ENCODE measurements around the gene NUBP2.
"Not testable (repeated sequence)": the region's sequence is repeated elsewhere in the genome, so short reads cannot be mapped to it uniquely, and the experiment has no call there.

Gene NUBP2

DNA sequence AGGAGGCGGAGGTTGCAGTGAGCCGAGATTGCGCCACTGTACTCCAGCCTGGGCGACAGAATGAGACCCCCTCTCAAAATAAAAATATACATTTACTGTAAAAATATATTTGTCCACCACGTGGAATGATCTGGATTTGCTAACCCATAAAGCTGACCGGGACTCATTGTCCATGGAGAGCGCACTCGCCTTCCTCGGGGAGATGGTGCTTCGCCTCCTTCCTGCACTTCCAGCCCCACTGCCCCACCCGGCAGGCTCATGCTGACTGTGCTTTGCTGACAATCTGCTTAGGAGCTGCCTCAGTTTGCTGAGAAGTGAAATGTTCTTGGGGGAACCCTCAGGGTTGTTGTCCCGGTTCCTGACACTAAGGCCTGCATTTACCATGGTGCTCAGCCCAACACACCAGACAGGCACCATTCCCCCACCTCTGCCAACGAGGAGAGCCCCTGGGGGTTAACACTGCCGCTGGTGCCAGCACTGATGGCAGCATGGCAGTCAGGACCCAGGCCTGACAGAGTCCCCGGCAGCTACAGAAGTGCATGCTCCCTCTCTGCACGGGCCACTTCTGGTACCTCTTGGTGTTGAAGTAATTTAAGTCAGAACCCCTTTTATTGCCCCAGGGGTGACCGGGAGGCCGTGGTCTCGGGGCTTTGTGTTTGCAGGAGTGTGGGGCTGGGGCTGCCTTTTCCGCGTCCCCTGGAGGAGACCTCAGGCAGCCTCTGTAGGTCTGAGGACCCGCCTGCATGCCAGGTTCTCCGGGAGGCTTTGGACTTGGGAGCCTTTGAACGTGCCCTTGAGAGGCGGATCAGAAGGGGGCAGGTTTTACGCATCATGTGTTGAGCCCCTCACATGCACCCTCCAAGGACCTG, 2.5 kb downstream of the NUBP2 start:
- no peak for DNase-seq (ENCODE audit: low read depth in 2 of 2)

DNA sequence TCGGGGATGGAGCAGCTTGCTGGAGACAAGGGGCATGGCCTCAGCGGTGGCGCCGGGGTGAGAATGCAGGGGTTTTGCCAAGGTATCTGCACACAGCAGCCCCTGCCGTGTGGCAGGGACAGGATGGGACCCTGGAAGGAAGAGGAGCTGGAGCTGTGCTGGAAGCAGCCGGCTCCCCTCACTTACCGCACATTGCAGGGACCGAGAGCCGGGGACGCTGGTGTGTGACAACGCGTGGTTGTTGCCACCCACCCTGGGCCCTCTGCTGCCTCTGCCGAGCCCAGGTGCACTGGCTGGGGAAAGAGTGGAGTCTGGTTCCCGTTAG, 3.0 kb downstream of the NUBP2 start:
- DNase-seq (ENCODE audit: low read depth in 2 of 2), result no peak

DNA sequence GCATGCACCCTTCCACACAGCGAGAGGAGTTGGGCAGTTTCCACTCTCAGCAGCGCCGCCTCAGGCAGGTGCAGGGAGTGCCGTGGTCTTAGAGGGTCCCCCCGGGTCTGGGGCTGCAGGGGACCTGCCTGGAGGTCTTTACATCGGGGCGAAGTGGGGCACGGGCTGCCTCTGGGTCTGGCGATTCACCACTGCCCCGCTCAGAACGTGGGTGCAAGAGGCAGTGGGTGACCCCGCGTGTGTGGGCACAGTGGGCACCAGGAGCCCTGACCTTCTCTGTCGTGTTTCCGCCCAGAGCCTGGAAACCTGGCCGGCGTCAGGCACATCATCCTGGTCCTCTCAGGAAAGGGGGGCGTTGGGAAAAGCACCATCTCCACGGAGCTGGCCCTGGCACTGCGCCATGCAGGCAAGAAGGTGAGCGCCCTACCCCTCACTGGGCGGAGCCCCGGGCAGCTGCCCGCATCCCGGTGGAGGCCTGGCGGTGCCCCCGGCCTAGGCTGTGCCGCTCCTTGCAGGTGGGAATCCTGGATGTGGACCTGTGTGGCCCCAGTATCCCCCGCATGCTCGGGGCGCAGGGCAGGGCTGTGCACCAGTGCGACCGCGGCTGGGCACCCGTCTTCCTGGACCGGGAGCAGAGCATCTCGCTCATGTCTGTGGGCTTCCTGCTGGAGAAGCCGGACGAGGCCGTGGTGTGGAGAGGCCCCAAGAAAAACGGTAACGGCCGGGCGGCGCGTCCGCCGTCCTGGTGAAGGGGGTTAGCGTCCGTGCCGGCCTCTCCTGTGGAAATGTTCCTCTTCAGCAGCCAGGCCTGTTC, 3.7 kb downstream of the NUBP2 start:
- DNase-seq (ENCODE audit: low read depth in 2 of 2), result no peak

DNA sequence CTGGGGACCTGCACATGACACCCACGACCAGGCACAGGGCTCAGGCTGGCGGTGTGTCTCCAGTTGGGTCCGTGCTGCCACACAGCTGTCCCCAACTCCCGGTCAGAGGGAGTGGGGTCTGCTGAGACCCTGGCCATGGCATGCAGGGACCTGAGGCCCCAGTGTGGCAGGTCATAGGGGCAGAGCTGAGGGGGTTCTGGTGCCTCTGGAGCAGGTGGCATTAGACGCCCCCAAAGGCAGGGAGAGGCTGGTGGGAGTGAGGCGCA, 4.2 kb downstream of the NUBP2 start:
- no peak for DNase-seq (ENCODE audit: low read depth in 2 of 2)

DNA sequence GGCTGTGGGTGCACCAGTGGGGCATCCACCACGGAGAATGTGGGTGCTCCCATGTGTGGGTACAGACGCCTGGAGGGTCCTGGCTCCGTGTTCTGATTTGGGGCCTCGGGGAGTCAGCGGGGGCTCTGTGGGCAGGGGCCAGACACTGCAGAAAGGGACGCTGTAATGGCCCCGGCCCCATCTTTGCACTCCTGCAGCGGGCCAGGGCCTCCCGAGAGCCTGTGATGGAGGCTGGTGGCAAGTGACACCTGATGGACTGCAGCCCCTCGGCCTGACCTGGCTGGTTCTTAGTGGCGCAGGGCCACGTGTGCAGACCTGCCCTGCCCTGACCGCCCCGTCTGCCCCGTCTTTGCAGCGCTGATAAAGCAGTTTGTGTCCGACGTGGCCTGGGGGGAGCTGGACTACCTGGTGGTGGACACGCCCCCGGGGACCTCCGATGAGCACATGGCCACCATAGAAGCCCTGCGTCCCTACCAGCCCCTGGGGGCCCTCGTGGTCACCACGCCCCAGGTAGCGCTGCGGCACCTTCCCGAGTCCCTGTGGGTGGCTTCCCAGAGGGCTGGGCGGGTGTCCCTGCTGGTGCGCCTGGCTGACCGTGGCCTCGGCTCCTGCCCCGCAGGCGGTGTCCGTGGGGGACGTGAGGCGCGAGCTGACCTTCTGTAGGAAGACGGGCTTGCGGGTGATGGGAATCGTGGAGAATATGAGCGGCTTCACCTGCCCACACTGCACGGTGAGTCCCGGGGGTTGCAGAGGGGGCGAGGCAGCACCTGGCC, 4.7 kb downstream of the NUBP2 start:
- DNase-seq (ENCODE audit: low read depth in 2 of 2), result no peak

DNA sequence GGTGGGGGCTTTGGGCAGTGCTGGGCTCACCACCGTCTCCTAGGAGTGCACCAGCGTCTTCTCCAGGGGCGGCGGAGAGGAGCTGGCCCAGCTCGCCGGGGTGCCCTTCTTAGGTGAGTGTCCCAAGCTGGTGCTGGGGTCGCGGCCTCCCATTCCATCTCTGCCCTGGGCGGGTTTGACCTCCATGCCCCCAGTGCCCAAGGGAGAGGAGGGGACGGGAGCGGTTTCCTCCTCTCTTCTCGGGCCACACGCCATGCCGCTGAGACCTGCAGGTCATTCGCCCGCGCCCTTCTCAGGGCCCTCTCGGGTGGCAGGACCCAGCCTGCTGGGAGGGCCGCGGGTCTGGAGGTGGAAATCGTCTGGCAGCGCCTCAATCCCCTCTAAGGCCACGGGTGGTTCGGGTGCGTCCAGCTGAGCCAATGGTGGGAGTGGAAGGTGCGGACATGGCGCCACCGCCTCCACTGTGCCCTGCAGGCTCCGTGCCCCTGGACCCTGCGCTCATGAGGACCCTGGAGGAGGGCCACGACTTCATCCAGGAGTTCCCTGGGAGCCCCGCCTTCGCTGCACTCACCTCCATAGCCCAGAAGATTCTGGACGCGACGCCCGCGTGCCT, 5.4 kb downstream of the NUBP2 start:
- no peak for DNase-seq (ENCODE audit: low read depth in 2 of 2)

DNA sequence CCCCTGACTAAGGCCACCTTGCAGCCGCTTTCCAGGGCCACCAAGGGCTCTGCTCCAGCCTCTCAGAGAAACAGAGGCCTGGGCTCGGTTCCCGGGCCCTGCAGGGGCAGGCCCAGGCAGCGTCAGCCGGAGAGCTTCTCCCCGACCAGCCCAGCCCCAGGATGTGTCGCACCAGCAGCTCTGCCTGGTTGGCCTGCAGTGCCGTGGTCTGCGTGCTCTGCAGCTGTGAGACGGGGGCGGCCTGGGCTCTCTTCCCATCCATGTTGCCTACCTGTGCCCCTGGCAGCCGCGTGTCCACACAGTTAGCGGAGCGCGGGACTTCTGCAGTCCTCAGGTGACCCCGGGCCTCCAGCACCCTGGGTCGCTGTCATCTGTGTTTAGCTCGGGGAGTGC, 5.9 kb downstream of the NUBP2 start:
- DNase-seq (ENCODE audit: low read depth in 2 of 2), result no peak

DNA sequence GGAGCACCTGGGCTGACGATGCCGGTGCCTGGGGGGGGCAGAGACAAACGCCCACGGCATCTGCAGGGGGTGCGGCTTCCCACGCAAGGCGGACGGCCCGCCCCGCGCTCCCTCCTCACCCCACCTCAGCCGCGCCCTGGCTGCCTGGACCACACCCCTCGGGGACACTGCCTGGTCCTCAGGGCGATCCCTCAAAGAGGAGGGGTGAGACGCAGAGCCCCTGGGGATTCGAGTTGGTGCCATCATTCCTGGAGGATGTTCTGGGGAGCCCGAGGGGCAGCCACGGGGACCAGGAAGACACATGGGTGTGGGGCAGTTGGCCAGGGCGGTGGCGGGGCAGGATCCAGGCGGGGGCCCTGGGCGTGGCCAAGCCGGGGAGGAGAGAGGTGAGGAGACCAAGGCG, 6.9 kb downstream of the NUBP2 start:
- DNase-seq (ENCODE audit: low read depth in 2 of 2), result no peak

DNA sequence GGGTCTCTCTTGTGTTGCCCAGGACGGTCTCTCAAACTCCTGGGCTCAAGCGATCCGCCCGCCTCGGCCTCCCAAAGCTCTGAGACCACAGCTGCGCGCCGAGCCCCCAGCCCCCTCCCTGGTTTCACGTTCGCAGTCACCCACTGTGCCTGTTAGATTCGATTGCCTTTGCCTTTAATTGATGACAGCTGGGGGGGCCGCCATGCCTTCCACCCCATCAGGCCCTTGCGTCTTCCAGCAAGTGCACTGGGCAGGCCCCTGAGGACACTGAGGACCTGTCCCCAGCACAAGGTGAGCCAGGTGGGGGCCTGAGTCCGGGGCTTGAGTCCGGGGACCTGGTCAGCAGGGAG, 7.5 kb downstream of the NUBP2 start:
- no peak for DNase-seq (ENCODE audit: low read depth in 2 of 2)

DNA sequence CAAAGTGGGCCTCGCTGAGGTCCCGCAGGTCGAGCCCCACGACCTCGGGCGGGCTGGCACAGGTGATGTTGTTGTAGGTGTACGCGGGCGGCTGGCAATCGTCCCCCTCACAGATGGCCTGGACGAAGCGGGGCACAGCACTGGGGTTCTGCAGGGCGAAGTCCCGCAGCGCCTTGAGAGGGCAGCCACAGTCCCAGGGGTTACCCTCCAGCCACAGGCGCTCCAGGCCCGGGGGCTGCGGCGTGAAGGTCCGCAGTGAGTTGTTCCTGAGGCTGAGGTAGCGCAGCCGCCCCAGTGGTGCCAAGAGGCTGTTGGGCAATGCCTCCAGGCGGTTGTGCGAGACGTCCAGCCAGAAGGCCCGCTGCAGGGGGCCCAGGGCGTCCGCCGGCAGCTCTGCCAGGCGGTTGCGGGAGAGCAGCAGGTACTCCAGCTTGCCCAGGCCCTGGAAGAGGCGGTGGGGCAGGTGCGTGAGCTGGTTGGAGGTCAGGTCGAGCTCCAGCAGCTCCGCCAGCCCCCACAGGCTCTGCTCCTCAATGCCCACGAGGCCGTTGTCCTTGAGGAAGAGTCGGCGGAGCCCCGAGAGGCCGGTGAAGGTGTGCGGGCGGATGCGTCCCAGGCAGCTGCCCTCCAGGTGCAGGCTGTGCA, 8.0 kb downstream of the NUBP2 start:
- DNase-seq (ENCODE audit: low read depth in 2 of 2), result no peak

DNA sequence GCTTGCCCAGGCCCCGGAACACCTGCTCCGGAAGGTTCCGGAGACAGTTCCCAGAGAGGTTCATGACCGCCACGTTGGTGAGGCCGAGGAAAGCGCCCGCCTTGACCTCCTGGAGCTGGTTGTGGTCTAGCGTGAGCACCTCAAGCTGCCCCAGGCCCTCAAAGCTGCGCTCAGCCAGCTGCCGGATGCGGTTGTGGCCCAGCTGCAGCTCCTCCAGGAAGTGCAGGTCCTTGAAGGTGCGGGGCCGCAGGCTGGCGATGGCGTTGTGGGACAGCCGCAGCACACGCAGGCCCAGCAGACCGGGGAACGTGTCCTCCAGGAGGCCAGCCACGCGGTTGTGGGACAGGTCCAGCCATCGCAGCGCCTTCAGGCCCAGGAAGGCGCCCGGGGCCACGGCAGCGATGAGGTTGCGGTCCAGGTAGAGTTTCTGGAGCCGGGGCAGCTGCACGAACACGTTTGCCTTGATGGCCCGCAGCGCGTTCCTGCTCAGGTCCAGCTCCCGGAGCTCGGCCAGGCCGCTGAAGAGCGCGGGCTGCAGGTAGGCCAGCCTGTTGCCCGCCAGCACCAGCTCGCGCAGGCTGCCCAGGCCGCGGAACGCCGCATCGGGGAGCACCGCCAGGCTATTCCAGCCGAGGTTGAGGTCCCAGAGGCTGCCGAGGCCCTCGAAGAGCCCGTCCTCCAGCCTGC, 8.6 kb downstream of the NUBP2 start:
- DNase-seq (ENCODE audit: low read depth in 2 of 2), result no peak

DNA sequence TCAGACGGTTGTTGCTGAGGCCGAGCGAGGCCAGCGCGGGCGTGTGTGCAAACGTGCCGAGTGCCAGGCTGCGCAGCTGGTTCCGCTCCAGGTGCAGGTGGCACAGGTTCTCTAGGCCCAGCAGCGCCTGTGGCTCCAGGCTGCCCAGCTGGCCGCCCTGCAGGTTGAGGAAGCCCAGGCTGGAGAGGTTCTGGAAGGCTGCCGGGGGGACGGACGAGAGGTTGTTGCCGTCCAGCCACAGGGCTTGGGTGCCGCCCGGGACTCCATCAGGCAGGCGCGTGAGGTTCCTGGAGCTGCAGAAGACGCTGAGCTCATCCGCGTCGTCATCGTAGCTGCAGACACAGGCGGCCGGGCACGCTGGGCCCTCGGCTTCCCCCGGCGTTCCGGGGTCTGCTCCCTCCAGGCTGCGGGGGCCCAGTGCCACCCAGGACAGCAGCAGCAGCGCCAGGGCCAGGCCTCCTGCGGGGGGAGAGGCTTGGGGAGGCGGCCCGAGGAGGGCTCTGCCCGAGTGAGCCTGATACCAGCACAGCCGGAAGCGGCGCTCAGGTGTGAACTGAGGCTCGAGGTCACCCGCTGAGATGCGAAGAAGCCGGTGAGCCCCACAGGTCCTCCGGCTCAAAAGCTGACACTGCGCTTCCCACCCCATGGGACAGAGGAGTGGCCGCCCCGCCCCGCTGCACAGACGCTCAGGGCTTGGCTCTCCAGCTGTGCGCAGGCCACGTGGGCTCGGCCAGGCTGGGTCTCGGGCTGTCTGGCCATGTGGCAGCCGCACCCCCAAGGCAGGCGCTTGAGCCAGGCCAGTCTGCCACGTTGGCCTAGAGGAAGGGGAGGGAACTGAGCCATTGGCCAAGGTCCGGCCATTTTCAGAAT, 9.4 kb downstream of the NUBP2 start:
- DNase-seq (ENCODE audit: low read depth in 2 of 2), result no peak

DNA sequence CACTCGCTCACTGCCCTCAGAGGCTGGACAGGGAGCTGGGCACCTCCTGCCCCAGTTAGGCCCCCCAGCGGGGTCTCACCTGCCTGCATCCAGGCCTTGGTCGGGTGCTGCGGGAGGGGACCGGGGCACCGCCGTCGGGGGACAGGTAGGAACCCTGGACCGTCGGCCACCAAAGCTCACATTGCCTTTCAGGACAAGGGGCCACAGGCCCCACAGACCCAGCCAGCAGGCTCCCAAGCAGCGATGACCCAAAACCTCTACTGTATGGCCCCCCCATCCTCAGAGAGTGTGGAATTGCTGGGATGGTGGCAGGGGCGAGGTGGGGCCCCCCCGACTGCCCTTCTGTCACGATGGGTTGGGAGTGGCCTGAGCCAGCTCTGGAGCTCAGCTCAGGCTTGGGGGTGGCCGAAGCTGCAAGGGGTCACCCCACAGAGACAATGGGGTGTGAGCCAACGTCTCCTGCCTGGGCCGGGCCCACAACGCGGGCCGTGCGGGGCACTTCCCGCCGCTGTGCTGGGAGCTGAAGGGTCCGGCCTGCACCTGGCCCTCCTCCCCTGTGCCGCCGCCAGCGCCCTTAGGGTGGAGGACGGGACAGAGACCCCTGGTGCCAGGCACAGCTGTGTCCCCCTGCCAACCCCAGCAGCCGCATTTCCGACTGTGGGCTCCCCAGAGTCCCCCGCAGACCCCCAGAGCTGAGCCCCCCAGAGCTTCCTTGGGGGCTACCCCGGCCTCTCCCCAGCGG, 10.2 kb downstream of the NUBP2 start:
- DNase-seq (ENCODE audit: low read depth in 2 of 2), result no peak

DNA sequence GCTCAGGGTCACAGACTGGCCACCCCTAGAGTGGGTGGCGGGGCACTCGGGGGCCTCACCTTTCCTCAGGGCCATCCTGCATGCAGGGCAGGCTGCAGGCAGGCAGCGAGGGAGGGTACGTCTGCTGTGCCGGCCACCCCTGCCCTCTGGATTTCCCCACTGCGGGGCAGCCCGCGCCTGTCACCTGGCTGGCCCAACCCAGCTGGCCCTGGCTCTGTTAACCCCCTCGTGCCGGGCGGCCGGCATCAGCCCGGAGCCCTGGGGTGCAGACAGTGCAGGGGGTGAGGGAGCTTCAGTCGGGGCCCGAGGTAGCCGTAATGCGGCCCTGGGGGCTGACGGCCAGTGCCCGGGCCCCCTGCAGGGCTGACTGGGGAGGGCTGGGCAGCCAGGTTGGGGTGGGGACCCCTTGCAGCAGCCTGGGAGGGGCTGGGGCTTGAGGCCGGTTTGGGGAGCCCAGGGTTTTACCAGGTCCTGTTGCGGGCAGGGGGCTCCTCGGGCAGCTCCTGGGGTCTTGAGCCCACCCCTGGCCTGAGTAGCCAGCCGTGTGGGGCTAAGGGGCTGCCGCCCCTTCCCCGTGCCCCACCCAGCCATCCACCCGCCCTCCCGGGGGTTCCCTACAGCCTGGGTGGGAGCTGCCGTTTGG, 10.9 kb downstream of the NUBP2 start, which contains the start of gene IGFALS:
Gene IGFALS (minus strand): TSS at position 128 of the 643 bp plus-strand sequence. CDS start 53 bp downstream, at position 75.
- DNase-seq (ENCODE audit: low read depth in 2 of 2), result no peak

DNA sequence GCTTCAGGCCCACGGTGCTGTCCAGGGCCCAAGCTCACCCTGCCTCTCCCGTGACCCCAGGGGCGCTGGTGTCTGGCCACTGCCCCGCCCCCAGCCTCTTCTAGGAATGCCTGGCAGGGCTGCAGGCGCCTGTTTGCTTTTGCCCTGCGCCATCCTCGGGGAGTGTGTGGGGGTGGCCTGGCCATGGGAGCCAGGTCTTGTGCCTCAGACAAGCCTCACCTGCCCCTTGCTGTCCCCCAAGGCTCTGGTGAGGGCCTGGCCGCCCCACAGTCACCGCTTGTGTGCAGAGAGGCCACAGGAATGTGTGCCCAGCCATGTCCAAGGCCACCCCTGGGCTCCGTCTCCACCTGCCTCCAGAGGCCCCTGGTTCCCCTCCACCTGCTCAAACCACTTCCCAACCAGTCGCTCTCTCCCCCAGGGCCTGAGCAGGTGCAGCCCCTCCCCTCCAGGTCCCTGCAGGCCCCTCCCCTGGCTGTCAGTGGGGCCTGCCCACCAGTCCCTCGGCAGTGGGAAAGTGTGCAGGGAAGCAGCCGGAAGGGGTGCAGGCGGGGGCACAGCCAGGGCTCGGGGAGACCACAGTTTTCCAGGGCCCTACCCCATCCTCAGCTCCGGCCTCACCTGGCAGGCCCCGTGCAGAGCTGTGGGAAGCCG, 11.6 kb downstream of the NUBP2 start:
- no peak for DNase-seq (ENCODE audit: low read depth in 2 of 2)

DNA sequence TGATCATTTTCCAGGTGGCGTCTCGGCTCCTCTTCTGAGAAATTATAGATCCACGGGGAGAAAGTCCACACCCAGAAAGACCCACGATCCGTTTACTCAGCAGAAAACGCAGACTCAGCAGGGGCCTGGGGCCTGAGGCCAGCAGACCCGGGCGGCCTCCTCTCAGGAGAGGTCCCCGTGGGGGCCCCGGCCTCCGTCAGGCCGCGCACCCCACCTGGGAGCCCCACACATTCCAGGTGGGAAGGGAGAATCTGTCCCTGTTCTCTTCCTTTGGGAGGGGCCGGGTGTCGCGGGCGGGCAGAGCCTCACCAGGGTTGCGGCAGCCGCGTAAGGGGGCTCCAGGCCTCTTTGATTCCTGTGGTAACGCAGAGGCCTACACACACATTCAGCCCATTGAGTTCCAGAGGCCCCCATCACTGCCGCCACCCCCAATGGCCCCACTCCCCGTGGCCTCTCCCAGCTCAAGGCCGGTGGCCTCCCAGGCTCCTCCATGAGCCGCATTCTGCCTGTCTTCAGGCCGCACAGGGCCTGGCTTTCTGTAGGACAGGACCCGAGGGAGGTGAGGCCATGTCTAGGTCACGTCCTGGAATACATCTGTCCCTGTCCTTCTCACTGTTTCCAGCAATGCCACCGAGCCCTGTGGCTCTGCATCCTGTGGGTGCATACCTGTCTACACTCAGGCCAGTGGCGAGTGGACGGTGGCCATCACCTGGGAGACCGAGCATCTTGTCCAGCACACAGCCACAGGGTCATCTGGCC, 12.3 kb downstream of the NUBP2 start:
- DNase-seq (ENCODE audit: low read depth in 2 of 2), result no peak

DNA sequence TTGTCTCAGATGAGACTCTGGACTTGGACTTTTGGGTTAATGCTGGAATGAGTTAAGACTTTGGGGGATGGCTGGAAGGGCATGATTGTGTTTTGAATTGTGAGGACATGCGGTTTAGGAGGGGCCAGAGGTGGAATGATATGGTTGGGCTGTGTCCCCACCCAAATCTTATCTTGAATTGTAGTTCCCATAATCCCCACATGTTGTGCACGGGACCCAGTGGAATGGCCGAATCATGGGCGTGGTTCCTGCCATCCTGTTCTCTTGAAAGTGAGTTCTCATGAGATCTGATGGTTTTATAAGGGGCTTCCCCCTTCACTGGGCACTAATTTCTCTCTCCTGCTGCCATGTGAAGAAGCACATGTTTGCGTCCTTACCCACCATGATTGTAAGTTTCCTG, 16.5 kb downstream of the NUBP2 start:
- not testable (repeated sequence) for DNase-seq (ENCODE audit: low read depth in 2 of 2)

DNA sequence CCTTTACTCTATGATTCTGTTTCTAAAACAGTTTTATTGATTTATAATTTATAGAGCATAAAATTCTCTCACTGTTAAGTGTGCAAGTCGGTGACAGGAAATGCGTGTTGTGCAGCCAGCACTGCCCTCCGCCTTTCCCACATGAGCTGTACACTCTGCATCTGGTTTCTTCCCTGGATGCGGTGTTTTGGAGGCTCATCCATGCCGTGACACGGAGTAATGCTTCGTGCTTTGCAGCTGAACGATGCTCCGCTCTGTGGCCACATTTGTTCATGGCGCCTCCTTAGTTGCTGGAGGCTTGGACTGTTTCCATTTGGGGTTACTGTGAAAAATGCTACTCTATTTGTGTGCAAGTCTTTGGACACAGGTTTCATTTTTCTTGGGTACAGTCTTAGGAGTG, 17.9 kb downstream of the NUBP2 start:
- no peak for DNase-seq (ENCODE audit: low read depth in 2 of 2)
